ENCODE measurements around the gene NAP1L1. TPM values are rescaled to one million over a fixed set of nuclear protein-coding genes. Genes with fewer than 3 reads are reported as not detected.

NAP1L1 gene
- total RNA-seq, 4 donors from 2014 or later, result 336 to 660 (median 421) TPM

DNA sequence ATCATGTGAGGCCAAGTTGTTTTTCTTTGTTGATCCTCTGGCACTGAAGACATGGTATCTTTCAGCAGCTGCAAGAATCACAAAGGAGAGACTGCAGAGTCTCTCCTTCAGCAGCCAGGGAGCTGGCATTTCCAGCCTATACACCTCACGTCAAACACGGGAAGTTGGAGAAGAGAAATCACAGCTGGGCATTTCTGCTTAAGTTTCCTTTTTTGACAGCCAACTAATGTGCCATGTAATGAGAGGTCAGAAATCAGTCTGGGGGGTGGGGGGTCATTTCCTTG, 81.2 kb downstream of the NAP1L1 start:
- Histone ChIP-seq H3K27ac (no peak overlapping the region), H3K4me1 (no peaks in the 10 kb centered on the region), H3K36me3 (no peaks in the 10 kb centered on the region), H3K9me3 (no peaks in the 10 kb centered on the region), H3K4me3 (no peak overlapping the region), H3K27me3 (no peaks in the 10 kb centered on the region)
- no peak for DNase-seq
- intact Hi-C loops (cut with DNase I; ENCODE audit: low total_unique reads), result no loop called here
- ATAC-seq, result no peak
- in situ Hi-C loops (cut with MboI; ENCODE audit: low sequenced_read_pairs in 4 of 4), result no loop called here
- TF ChIP-seq, protein P1, sequence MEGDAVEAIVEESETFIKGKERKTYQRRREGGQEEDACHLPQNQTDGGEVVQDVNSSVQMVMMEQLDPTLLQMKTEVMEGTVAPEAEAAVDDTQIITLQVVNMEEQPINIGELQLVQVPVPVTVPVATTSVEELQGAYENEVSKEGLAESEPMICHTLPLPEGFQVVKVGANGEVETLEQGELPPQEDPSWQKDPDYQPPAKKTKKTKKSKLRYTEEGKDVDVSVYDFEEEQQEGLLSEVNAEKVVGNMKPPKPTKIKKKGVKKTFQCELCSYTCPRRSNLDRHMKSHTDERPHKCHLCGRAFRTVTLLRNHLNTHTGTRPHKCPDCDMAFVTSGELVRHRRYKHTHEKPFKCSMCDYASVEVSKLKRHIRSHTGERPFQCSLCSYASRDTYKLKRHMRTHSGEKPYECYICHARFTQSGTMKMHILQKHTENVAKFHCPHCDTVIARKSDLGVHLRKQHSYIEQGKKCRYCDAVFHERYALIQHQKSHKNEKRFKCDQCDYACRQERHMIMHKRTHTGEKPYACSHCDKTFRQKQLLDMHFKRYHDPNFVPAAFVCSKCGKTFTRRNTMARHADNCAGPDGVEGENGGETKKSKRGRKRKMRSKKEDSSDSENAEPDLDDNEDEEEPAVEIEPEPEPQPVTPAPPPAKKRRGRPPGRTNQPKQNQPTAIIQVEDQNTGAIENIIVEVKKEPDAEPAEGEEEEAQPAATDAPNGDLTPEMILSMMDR (IDR thresholded peaks at IDR 0.05 in 4 of 5, conservative IDR thresholded peaks at IDR 0.05 in 1 of 5), result no peak
- TF ChIP-seq POLR2A (IDR thresholded peaks at IDR 0.05), result no peak

DNA sequence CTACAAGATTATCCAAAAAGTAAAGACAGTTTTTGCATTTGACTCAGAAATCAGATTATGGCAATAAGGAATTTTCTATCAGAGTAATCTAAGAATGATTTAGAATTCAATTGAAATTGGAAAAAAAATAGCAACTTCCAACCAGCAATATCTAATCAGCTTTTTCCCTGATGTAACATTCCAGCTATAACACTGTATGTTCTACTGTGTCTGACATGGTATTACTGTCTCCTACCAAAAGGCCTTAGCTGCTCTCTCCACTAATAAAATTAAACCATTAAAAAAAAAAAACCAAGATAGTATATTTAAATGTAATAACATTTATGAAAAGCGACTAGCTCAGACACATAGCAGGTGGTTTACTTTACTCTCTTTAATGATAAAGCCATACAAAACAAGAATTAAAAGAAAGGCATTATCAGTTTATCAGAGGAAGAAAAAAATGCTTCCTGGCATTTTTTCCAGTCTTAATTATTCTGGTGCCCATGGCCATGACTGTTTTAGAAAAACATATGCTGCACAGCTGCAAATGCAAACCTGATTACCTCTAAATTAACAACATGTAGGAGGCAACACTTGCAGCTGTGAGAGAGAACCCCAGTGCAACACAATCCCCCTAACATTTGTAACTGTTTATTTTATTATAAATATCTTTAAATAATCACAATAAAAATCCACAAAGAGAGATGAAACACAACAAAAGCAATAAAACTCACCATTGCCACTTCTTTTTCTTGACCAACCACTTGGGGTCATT, 81.7 kb downstream of the NAP1L1 start:
- H3K27me3 ChIP-seq, result no peaks in the 10 kb centered on the region
- H3K4me3 ChIP-seq, result no peak overlapping the region
- H3K27ac ChIP-seq, result no peak overlapping the region
- H3K9me3 ChIP-seq, result no peaks in the 10 kb centered on the region
- ATAC-seq (no peak), DNase-seq (no peak)
- in situ Hi-C loops (cut with MboI; ENCODE audit: low sequenced_read_pairs in 4 of 4) (no loop called here), intact Hi-C loops (cut with DNase I; ENCODE audit: low total_unique reads) (no loop called here)
- TF ChIP-seq, protein P1 (IDR thresholded peaks at IDR 0.05 in 4 of 5, conservative IDR thresholded peaks at IDR 0.05 in 1 of 5), result no peak
- no peak for TF ChIP-seq POLR2A (IDR thresholded peaks at IDR 0.05)
- no peaks in the 10 kb centered on the region for H3K36me3 ChIP-seq
- H3K4me1 ChIP-seq, result no peaks in the 10 kb centered on the region

DNA sequence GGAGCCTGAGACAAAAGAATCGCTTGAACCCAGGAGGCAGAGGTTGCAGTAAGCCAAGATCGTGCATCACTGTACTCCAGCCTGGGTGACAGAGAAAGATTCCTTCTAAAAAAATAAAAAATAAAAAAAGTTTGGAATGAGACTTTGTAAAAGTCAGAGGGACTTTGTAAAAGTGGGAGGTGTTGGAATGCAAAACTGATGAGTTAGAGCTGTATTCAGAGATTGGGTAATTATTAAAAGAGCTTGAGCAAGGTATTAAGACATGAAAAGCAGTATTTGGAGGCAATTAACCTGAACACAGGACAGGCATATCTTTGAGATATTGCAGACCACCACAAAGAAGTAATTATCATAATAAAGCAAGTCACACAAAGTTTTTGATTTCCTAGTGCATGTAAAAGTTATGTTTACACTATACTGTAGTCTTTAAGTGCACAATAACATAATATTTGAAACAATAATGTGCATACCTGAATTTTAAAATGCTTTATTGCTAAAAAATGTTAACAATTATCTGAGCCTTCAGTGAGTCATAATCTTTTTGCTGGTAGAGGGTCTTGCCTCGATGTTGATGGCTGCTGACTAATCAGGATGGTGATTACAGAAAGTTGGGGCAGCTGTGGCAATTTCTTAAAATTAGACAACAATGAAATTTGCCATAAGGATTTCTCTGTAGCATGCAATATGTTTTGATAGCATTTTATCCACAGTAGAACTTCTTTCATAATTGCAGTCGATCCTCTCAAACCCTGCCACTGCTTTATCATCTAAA, 86.0 kb downstream of the NAP1L1 start:
- intact Hi-C loops (cut with DNase I; ENCODE audit: low total_unique reads), result no loop called here
- H3K27me3 ChIP-seq, result no peaks in the 10 kb centered on the region
- peaks cover 0 to 4% of the 10 kb centered on the region in 2 donors for H3K4me1 ChIP-seq
- ATAC-seq, result no peak
- H3K9me3 ChIP-seq, result no peaks in the 10 kb centered on the region
- no peak overlapping the region for H3K4me3 ChIP-seq
- H3K36me3 ChIP-seq, result no peaks in the 10 kb centered on the region
- DNase-seq, result no peak
- in situ Hi-C loops (cut with MboI; ENCODE audit: low sequenced_read_pairs in 4 of 4), result no loop called here
- TF ChIP-seq, protein P1 (IDR thresholded peaks at IDR 0.05 in 4 of 5, conservative IDR thresholded peaks at IDR 0.05 in 1 of 5), result no peak
- no peak for TF ChIP-seq POLR2A (IDR thresholded peaks at IDR 0.05)
- H3K27ac ChIP-seq, result no peak overlapping the region

DNA sequence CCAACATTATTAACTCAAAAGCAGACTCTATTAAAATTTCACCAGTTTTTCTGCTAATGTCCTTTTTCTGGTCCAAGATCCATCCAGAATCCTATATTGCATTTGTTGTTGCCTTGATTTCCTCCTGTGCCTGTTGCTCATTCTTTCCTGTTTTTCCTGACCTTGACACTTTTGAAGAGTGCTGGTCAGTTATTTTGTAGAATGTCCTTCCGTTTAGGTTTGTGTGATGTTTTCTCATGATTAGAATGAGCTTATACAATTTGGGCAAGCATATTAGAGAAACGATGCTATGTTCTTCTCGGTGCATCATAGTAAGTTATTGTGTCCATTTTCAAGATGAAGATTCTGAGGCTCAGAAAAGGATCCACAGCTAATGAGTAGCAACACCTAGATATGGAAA, 86.8 kb downstream of the NAP1L1 start:
- no peak for DNase-seq
- intact Hi-C loops (cut with DNase I; ENCODE audit: low total_unique reads) (no loop called here), in situ Hi-C loops (cut with MboI; ENCODE audit: low sequenced_read_pairs in 4 of 4) (no loop called here)
- no peak for ATAC-seq
- Histone ChIP-seq H3K9me3 (no peaks in the 10 kb centered on the region), H3K27me3 (no peaks in the 10 kb centered on the region), H3K4me3 (no peak overlapping the region), H3K4me1 (peaks cover 0 to 4% of the 10 kb centered on the region in 2 donors), H3K27ac (no peak overlapping the region), H3K36me3 (no peaks in the 10 kb centered on the region)
- TF ChIP-seq, protein P1 (IDR thresholded peaks at IDR 0.05 in 4 of 5, conservative IDR thresholded peaks at IDR 0.05 in 1 of 5), result no peak
